Panc1 (cell line): ENCODE results near the gene PLA2G2D.

Source experiments
- CTCF ChIP-seq: fragments of 450-650 bp; IDR thresholded peaks from 2 replicates; pipeline ENCODE4 v1.5.1; 2017; ENCODE audit warnings: mild to moderate bottlenecking
- SIN3A ChIP-seq: IDR thresholded peaks from 2 replicates; pipeline ENCODE4 v1.6.1; 2012; ENCODE audit warnings: low read depth, mild to moderate bottlenecking, low read length, moderate library complexity, borderline replicate concordance; ENCODE audit not compliant: insufficient read depth
- TCF7L2 ChIP-seq: IDR thresholded peaks from 2 replicates; pipeline ENCODE4 v1.6.1; 2011; ENCODE audit warnings: mild to moderate bottlenecking, low read depth, low read length, inconsistent platforms
- TF ChIP-seq, protein P1 (sequence below), 2 experiments: IDR thresholded peaks; 2 replicates each; pipeline ENCODE4 v1.6.1; 2011 to 2012; ENCODE audit warnings: low read depth in 2 of 2, control low read depth in 1 of 2, low read length in 1 of 2, mild to moderate bottlenecking in 1 of 2, moderate library complexity in 1 of 2; ENCODE audit not compliant: insufficient read depth in 1 of 2

DNA sequence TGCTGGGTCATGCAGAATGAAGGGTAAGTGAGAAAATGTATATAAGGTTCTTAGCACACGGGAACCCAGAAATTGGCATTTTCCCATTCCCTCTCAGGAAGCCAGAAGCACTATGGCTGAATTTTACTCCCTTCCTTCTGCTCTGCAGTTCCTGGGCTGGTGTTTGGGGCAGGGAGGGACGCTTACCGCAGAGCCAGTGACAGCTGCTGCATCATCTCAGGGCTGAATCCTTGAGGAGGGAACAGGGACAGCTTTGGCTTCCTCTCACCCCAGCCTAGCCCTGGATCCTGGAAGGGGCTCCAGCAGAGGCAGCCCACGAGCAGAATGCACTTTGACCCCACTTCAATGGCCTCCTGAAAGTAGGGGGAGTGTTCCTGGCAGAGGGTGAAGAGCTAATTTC lies 12.0 kb downstream of the PLA2G2D start:
- no peak for TF ChIP-seq CTCF
- TF ChIP-seq SIN3A = no peak
- TF ChIP-seq, protein P1, sequence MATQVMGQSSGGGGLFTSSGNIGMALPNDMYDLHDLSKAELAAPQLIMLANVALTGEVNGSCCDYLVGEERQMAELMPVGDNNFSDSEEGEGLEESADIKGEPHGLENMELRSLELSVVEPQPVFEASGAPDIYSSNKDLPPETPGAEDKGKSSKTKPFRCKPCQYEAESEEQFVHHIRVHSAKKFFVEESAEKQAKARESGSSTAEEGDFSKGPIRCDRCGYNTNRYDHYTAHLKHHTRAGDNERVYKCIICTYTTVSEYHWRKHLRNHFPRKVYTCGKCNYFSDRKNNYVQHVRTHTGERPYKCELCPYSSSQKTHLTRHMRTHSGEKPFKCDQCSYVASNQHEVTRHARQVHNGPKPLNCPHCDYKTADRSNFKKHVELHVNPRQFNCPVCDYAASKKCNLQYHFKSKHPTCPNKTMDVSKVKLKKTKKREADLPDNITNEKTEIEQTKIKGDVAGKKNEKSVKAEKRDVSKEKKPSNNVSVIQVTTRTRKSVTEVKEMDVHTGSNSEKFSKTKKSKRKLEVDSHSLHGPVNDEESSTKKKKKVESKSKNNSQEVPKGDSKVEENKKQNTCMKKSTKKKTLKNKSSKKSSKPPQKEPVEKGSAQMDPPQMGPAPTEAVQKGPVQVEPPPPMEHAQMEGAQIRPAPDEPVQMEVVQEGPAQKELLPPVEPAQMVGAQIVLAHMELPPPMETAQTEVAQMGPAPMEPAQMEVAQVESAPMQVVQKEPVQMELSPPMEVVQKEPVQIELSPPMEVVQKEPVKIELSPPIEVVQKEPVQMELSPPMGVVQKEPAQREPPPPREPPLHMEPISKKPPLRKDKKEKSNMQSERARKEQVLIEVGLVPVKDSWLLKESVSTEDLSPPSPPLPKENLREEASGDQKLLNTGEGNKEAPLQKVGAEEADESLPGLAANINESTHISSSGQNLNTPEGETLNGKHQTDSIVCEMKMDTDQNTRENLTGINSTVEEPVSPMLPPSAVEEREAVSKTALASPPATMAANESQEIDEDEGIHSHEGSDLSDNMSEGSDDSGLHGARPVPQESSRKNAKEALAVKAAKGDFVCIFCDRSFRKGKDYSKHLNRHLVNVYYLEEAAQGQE (IDR thresholded peaks at IDR 0.05; ENCODE audit: insufficient read depth in 1 of 2, low read depth in 2 of 2, low read length in 1 of 2) = no peak
- no peak for TF ChIP-seq TCF7L2
